GM18861 (cell line): ENCODE measurements around the gene CARMIL1.
"Not testable (repeated sequence)": the region's sequence is repeated elsewhere in the genome, so short reads cannot be mapped to it uniquely, and the experiment has no call there.

Experiments used
- ATAC-seq: cut with Tn5 transposase; IDR thresholded peaks from one replicate; pipeline ENCODE4 v1.9.1; 2021; ENCODE audit not compliant: unreplicated experiment

The CARMIL1 gene

DNA sequence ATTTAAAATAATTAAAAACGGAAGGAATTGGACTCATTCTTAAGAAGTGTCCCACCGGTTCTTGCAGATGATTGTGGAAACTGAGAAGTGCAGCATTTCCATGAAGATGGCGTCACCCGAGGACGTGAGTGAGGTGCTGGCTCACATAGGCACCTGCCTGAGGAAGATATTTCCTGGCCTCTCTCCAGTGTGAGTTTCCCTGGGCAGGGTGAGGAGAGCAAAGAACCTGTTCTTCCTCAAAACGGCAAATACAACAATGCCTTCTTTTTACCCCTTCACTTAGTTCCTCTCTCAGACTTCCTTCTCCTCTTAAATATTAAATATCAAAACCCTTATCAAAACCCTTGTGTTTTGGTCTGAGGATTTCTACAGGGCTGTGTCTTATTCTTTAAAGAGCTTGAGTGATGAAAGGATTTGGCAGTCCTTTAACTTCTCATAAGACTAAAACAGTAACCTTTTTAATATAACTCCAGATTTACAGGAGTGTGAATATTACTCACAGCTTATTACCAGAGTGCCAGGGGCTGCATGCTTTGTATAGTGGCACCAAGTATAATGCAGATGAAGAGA, 156.3 kb downstream of the CARMIL1 start:
- ATAC-seq = no peak

DNA sequence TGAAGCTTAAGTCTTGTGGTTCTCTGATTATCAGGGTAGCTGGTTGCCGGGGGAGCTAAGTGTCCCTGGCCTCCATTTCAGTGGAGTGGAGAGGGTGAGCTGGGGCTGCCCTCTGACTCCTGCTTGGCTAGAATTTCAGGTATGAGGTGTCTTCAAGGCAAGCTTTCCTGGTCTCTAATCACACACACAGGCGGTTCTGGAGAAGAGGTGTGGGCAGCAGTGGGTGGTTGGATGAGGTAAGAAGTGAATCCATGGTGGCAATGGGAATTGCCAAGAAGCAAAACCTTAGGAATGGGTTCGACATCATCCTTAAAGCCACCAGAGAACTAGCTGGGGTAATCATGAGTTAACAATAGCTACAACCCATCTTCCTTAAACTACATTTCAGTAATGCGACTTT, 157.6 kb downstream of the CARMIL1 start:
- no peak for ATAC-seq

- ATAC-seq = no peak
These were observed 160.2 kb downstream of the CARMIL1 start for GRCh38 chr6:25439368-25439767.

- no peak for ATAC-seq
These were observed 162.6 kb downstream of the CARMIL1 start for GRCh38 chr6:25441663-25442270.

DNA sequence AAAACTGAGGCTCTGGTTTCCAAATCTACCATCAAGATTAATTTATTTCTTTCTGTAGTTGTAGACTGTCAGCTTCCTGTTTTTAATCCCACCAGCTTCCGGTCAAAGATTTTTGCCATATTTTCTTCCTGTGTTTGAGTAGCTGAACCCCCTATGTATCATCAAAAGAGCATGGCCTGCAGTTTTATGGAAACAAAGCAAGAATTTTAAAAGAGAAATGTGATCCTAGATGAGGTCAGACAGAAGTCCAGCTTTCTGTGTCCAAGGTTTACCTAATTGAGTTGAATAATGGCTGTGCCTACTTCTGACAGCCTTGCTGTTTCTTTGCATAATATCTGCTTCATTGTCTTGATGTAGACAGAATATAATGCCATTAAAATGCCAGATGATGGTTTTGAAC, 163.7 kb downstream of the CARMIL1 start:
- no peak for ATAC-seq

GRCh38 chr6:25444521-25444920, 165.3 kb downstream of the CARMIL1 start:
- not testable (repeated sequence) for ATAC-seq

GRCh38 chr6:25446830-25447569, 167.8 kb downstream of the CARMIL1 start:
- ATAC-seq = no peak

- no peak for ATAC-seq
These were observed 168.4 kb downstream of the CARMIL1 start for GRCh38 chr6:25447570-25447929.

GRCh38 chr6:25448965-25449538, 169.9 kb downstream of the CARMIL1 start:
- no peak for ATAC-seq

GRCh38 chr6:25449774-25450173, 170.6 kb downstream of the CARMIL1 start:
- ATAC-seq = no peak

GRCh38 chr6:25450469-25451198, 171.5 kb downstream of the CARMIL1 start:
- ATAC-seq = no peak

DNA sequence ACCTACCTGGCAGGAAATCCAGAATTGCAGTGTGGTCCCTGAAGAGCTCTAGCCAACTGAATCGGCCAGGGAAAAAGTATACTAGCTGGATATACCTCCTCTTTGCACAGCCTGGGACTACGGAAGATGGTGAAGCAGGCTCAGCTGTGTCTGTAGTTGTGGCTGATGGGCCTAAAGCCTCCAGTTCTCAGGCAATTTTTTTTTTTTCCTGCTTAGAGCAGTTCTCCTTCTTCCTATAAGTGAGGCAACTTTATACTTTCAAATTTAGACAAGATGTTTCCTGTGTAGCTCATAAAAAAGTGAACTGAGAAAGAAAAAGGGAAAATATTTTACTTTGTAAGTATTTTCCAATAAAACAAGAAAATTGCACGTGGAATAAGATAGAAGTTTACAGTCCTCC, 172.9 kb downstream of the CARMIL1 start:
- ATAC-seq = no peak

DNA sequence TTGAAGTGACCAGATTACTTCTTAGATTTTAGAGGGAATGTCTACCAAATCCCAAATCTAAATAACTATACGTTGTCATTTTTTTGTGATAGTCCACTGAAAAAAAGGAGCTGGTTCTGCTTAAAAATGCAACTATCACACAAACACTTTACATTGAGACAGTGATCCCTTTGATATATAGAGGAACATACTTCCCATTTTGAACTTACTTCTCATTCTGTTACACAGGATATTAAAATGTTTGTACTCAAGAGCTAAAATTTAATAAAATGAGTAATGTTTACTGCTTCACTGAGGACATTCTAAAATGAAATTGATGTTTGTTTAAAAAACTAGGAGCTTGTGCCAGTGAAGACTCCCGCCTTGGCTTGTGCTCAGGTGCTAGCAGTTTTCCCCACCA, 174.1 kb downstream of the CARMIL1 start:
- no peak for ATAC-seq

DNA sequence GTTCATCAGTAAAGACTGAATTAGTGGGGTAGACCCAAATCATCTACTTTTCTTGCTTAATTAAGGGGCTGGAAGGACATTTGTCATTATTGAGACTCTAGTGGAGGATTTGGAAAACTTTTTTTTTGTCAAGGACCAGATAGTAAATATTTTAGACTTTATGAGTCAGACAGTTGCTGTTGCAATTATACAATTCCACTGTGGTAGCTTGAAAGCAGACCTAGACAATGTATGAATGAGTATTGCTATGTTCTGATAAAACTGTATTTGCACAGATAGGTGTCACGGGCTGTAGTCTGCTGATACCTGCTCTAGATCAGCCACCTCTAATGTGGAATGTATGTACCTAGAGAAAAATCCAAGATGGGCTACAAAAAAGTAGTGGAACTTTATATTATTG, 175.0 kb downstream of the CARMIL1 start:
- ATAC-seq = no peak

DNA sequence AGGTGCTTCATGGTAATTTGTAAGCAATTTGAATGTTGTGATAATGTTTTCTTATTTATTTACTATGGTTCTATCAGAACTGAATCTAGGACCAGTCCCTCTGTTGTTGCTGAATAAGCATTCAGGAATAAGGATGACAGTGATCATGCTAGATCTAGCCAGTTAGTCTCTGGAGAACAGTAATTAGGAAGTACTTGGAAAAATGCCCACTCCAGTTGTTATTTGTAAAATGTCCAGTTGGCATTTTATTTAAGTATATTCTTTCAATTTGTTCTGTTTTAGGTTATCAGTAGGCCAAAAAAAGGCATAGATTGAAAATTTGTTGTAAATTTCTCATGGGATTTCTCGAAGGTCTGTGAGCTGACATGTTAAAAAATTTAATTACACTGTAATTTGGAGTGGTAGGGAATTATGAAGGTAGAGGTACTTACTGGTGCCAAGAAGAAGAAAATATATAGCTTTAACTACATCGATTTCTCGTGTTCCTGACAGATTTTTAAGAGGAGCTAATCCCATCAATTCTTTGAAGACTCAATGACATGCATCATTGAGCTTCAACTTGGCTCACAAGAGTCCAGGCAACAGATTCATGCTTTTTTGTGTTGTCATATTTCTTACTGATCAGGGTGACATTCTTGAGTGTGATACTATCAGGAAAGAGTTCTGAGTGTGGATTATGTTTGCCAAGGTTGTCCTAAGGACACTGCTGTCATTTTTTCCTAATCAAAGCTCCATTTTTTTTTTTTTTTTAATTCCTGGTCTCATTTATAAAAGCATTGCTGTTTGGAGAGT, 177.3 kb downstream of the CARMIL1 start:
- no peak for ATAC-seq

GRCh38 chr6:25457516-25457915, 178.3 kb downstream of the CARMIL1 start:
- ATAC-seq = no peak

DNA sequence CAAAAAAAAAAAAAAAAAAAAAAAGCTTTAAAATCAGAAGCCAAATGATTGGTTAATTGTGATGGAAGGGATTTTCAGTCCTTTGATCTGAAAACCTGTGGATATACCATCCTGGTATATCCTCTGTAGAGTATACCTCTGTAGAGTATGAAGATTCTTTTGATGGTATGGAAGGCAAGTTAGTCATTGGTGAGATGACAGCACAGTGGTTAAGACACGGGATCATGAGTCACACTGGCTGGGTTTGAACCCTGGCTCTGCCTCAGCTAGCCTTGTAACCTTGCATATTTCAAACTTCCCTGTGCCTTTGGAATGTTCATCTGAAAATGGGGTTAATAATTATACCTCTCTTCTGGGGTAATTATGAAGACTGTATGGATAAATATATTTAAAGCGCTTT, 179.3 kb downstream of the CARMIL1 start:
- no peak for ATAC-seq

GRCh38 chr6:25462235-25462897, 183.2 kb downstream of the CARMIL1 start:
- ATAC-seq = no peak

DNA sequence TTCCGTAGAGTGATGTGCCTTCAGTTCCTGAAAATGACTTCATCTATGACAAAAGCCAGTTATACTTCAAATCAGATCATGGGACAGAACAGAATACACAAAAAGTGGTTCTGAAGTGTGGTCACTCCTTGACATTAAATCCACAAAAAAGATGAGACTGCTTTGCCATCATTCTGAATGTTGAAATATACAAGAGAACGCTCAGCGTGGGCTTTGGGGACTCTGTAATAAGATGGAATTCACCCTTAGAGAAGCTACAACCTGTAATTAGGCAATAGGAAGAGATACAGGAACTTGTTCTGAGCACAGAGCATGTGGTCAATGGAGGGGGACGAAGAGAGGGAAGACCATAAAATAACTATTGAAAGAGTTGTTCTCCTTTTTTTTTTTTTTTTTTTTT, 184.3 kb downstream of the CARMIL1 start:
- no peak for ATAC-seq

DNA sequence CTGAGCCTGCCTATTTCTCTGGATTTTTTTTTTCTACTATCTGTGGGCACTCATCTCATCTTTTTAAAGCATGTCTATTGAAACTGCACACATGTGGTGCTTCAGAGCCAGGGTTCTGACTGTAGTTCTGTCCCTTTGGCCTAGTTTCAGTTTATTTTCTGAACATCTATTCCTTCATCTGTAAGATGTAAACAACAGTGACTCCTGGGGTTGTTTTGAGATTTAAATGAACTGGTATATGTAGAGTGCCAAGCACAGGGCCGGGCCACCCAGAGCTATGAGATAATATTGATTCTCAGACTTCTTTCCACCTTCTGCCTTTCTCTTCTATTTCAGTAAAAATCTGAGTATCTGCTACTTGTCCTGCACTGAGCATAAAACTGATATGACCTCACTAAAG, 185.1 kb downstream of the CARMIL1 start:
- ATAC-seq = no peak
